Central memory CD8-positive, alpha-beta T cell (primary cell): Measurements from ENCODE around the gene MYH11.

ENCODE experiments used
- ATAC-seq: fragments of 150-1000 bp; cut with Tn5 transposase; replicated peaks from 2 replicates; pipeline ENCODE4 v1.10.0; 2022; ENCODE audit warnings: mild to moderate bottlenecking, moderate FRiP score, moderate number of reproducible peaks; ENCODE audit not compliant: poor library complexity, severe bottlenecking; ENCODE audit errors: extremely low read depth
- DNase-seq, 2 donors: peaks; one replicate each; pipeline ENCODE4 v3.0.0; 2021; ENCODE audit warnings: low spot score in 2 of 2
- H3K27ac Mint-ChIP-seq: one replicate; pipeline ENCODE4 v1.8.0; 2022; ENCODE audit warnings: low read depth, mild to moderate bottlenecking, moderate library complexity, mixed read lengths
- H3K27me3 Mint-ChIP-seq: one replicate; pipeline ENCODE4 v1.8.0; 2022; ENCODE audit warnings: mixed read lengths
- H3K36me3 Mint-ChIP-seq: one replicate; pipeline ENCODE4 v1.8.0; 2022; ENCODE audit warnings: mild to moderate bottlenecking, moderate library complexity, mixed read lengths; ENCODE audit not compliant: insufficient read depth
- H3K4me1 Mint-ChIP-seq: one replicate; pipeline ENCODE4 v1.8.0; 2022; ENCODE audit warnings: mixed read lengths
- H3K4me3 Mint-ChIP-seq: one replicate; pipeline ENCODE4 v1.8.0; 2022; ENCODE audit warnings: mild to moderate bottlenecking, moderate library complexity, mixed read lengths
- H3K9me3 Mint-ChIP-seq: one replicate; pipeline ENCODE4 v1.8.0; 2022; ENCODE audit warnings: mixed read lengths

Gene MYH11

DNA sequence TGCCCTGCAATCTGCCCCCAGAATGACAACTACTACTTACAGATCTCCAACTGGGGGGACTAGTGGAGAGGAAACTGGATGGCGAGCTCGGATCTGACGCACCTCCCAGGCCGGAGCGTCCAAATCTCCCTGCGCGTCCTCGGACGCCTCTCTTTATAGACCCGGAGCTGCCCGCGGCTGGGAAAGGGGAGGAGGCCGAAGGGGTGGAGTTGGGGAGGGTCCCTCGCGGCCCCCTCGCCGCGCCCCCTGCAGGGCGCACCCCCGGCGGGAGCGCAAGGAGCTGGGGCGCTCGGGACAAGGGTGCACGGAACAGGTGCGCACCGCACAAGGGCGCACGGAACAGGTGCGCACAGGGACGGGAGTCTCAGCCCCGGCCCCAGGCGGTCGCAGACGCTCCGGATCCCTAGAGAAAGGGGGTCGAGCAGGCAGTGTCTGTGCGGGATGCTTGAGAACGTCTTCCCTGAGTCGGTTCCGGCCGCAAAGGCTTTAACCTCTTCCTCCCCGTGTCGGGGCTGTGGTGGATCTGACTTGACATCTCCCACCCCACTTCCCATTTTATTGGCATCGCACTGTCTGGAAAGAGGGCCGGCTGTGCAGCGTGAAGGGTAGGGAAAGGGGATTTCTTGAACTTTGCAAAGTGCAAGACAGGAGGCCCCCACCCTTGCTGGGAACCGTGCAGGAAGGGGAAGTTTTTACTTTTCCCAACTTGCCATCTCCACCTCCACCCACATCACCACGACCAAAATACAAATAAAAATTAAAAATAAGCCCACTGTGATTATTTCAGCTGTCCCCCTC, at the start of gene MYH11:
MYH11 (minus strand) TSS at position 128 of the 798 bp plus-strand sequence. CDS start 18,776 bp downstream, outside the sequence.
- H3K36me3 Mint-ChIP-seq, result no peaks in the 10 kb centered on the region
- DNase-seq (no peak), ATAC-seq (no peak)
- no peaks in the 10 kb centered on the region for H3K9me3 Mint-ChIP-seq
- peaks cover 6% of the 10 kb centered on the region for H3K4me1 Mint-ChIP-seq
- peak within 1 kb of the TSS; percentile 39 for H3K4me3 Mint-ChIP-seq
- H3K27ac Mint-ChIP-seq, result no peak within 1 kb of the TSS
- peaks cover 53% of the 10 kb centered on the region for H3K27me3 Mint-ChIP-seq

DNA sequence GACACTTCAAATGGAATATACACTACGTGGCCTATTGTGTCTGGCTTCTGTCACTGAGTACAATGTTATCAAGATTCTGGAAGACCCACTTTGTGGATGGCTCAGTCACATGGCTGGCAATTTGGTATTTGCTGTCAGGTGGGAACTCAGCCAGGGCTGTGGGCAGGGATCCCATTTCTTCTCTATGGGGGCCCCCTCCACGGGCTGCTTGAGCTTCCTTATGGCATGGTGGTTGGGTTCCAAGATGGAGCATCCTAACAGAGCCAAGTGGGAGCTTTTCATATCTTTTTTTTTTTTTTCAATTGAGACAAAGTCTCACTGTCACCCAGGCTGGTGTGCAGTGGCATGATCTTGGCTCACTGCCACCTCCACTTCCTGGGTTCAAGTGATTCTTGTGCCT, 49.6 kb upstream of the MYH11 start:
- no peak overlapping the region for H3K4me3 Mint-ChIP-seq
- no peaks in the 10 kb centered on the region for H3K36me3 Mint-ChIP-seq
- DNase-seq, result no peak
- H3K4me1 Mint-ChIP-seq, result no peaks in the 10 kb centered on the region
- H3K27me3 Mint-ChIP-seq, result no peaks in the 10 kb centered on the region
- no peaks in the 10 kb centered on the region for H3K9me3 Mint-ChIP-seq
- ATAC-seq, result no peak
- no peak overlapping the region for H3K27ac Mint-ChIP-seq

DNA sequence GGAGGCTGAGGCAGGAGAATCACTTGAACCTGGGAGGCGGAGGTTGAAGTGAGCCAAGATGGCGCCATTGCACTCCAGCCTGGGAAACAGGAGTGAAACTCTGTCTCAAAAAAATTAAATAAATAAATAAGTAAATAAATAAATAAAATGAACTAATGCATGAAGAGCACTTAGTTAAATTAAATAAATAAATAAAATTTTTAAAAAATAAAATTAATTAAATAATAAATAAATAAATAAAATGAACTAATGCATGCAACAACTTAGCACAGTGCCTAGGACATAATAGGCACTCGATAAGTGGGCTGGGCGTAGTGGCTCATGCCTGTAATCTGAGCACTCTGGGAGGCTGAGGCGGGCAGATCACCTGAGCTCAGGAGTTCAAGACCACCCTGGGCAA, 47.1 kb upstream of the MYH11 start:
- H3K4me1 Mint-ChIP-seq, result no peaks in the 10 kb centered on the region
- H3K9me3 Mint-ChIP-seq, result no peaks in the 10 kb centered on the region
- H3K27me3 Mint-ChIP-seq, result no peaks in the 10 kb centered on the region
- ATAC-seq, result no peak
- no peaks in the 10 kb centered on the region for H3K36me3 Mint-ChIP-seq
- no peak overlapping the region for H3K4me3 Mint-ChIP-seq
- DNase-seq, result no peak
- no peak overlapping the region for H3K27ac Mint-ChIP-seq

DNA sequence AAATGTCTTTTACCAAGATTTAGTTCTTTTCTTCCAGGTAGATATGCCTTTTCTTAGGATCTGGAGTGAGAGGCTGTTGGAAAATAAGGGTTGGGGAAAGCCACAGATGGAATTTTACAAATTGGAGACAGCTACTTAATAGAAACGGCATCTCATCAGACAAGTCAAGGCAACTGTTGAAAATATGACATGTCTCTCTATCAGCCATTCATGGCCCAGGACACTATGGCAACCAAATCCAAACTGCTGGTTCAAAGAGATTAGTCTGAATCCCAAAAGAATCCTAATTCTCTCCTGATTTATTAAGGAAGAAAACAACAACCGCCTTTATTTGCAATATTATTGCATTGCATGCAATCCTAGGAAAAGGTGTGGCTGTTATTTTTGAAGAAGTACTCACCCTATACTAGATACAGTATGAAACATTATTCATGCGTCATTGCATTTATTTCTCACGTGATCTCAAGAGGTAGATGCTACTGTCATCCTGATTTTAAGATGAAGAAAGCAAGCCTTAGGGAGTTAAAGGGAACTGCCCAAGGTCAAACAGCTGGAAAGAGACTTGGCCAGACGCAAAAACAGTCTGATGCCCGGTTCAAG, 44.2 kb upstream of the MYH11 start:
- no peaks in the 10 kb centered on the region for H3K36me3 Mint-ChIP-seq
- H3K4me1 Mint-ChIP-seq, result no peaks in the 10 kb centered on the region
- no peaks in the 10 kb centered on the region for H3K27me3 Mint-ChIP-seq
- DNase-seq (no peak), ATAC-seq (no peak)
- H3K4me3 Mint-ChIP-seq, result no peak overlapping the region
- H3K9me3 Mint-ChIP-seq, result no peaks in the 10 kb centered on the region
- H3K27ac Mint-ChIP-seq, result no peak overlapping the region

- Mint-ChIP-seq H3K36me3 (no peaks in the 10 kb centered on the region), H3K4me3 (no peak overlapping the region), H3K27ac (no peak overlapping the region), H3K27me3 (no peaks in the 10 kb centered on the region), H3K4me1 (no peaks in the 10 kb centered on the region), H3K9me3 (no peaks in the 10 kb centered on the region)
- no peak for DNase-seq
- ATAC-seq, result no peak
Observed at GRCh38 chr16:15900357-15900756, 43.5 kb upstream of the MYH11 start.

DNA sequence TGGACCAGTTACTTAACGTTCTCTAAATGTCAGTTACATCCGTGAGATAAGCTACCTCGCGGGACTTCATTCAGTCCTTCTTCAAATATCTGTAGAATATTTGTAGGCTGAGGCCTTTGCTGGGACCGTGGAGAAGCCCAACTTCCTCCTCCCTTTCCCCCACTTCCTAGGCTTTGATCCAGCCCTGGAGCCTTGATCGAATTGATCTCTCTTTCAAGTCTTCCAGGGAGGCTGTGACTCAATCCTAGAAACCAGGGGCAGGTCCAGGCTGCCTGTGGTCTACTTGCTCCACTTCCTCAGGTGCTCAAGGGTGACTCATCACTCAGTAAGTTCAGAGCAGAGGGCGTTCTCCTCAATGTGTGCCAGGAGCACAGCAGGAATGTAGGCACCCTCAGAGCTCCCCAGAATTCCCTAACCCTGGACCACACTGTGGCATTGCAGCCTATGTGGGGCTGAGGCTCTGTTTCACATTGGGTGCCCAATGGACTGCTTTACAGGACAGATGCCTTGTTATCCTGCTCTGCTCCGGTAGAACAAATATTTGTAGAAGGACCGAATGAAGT, 42.8 kb upstream of the MYH11 start:
- no peaks in the 10 kb centered on the region for H3K27me3 Mint-ChIP-seq
- H3K4me3 Mint-ChIP-seq, result no peak overlapping the region
- H3K4me1 Mint-ChIP-seq, result no peaks in the 10 kb centered on the region
- H3K9me3 Mint-ChIP-seq, result no peaks in the 10 kb centered on the region
- DNase-seq, result no peak
- ATAC-seq, result no peak
- H3K36me3 Mint-ChIP-seq, result no peaks in the 10 kb centered on the region
- H3K27ac Mint-ChIP-seq, result no peak overlapping the region

DNA sequence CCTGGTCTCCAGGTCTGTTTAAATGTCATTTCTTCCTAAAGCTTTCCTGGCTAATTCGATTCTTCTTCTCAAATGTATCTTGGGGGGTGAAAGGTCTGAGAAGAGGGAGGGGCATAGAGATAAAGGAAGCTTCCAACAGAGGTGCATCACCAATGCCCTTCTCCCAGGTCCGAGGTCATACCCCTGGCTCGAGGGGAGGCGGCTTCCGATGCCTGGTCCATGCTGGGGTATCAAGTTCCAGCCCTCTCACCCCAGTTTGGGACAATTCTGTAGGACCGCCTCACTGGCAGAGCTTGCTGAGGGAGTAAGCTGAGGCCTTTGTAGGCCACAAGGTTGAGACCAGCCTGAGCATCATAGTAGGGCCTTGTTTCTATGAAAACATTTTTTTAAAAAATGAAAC, 41.8 kb upstream of the MYH11 start:
- H3K27ac Mint-ChIP-seq, result no peak overlapping the region
- no peaks in the 10 kb centered on the region for H3K4me1 Mint-ChIP-seq
- H3K36me3 Mint-ChIP-seq, result no peaks in the 10 kb centered on the region
- H3K27me3 Mint-ChIP-seq, result no peaks in the 10 kb centered on the region
- H3K9me3 Mint-ChIP-seq, result no peaks in the 10 kb centered on the region
- H3K4me3 Mint-ChIP-seq, result no peak overlapping the region
- no peak for DNase-seq
- ATAC-seq, result no peak

GRCh38 chr16:15897834-15898254, 41.0 kb upstream of the MYH11 start:
- Mint-ChIP-seq H3K4me3 (no peak overlapping the region), H3K27me3 (no peaks in the 10 kb centered on the region), H3K36me3 (no peaks in the 10 kb centered on the region), H3K9me3 (no peaks in the 10 kb centered on the region), H3K4me1 (no peaks in the 10 kb centered on the region), H3K27ac (peak overlapping the region; percentile 25)
- ATAC-seq, result no peak
- no peak for DNase-seq

- H3K4me1 Mint-ChIP-seq, result no peaks in the 10 kb centered on the region
- DNase-seq, result no peak
- peak overlapping the region; percentile 25 for H3K27ac Mint-ChIP-seq
- no peak overlapping the region for H3K4me3 Mint-ChIP-seq
- H3K36me3 Mint-ChIP-seq, result no peaks in the 10 kb centered on the region
- H3K9me3 Mint-ChIP-seq, result no peaks in the 10 kb centered on the region
- no peaks in the 10 kb centered on the region for H3K27me3 Mint-ChIP-seq
- ATAC-seq, result no peak
Observed at GRCh38 chr16:15897121-15897780, 40.4 kb upstream of the MYH11 start.

- Mint-ChIP-seq H3K9me3 (no peaks in the 10 kb centered on the region), H3K4me3 (no peak overlapping the region), H3K27ac (no peak overlapping the region), H3K4me1 (no peaks in the 10 kb centered on the region), H3K27me3 (no peaks in the 10 kb centered on the region), H3K36me3 (no peaks in the 10 kb centered on the region)
- DNase-seq, result no peak
- no peak for ATAC-seq
Observed at GRCh38 chr16:15894571-15895374, 37.9 kb upstream of the MYH11 start.

GRCh38 chr16:15891508-15891907, 34.7 kb upstream of the MYH11 start:
- DNase-seq (no peak), ATAC-seq (no peak)
- Mint-ChIP-seq H3K27me3 (no peaks in the 10 kb centered on the region), H3K9me3 (no peaks in the 10 kb centered on the region), H3K27ac (no peak overlapping the region), H3K4me3 (no peak overlapping the region), H3K4me1 (peaks cover 20% of the 10 kb centered on the region), H3K36me3 (peaks cover 10% of the 10 kb centered on the region)
